8988T (cell line): Measurements from ENCODE around the gene REXO1.
"Not testable (repeated sequence)": the region's sequence is repeated elsewhere in the genome, so short reads cannot be mapped to it uniquely, and the experiment has no call there.

ENCODE experiments used
- DNase-seq: peaks from one replicate; pipeline ENCODE4 v3.0.0; 2011

The REXO1 gene, protein sequence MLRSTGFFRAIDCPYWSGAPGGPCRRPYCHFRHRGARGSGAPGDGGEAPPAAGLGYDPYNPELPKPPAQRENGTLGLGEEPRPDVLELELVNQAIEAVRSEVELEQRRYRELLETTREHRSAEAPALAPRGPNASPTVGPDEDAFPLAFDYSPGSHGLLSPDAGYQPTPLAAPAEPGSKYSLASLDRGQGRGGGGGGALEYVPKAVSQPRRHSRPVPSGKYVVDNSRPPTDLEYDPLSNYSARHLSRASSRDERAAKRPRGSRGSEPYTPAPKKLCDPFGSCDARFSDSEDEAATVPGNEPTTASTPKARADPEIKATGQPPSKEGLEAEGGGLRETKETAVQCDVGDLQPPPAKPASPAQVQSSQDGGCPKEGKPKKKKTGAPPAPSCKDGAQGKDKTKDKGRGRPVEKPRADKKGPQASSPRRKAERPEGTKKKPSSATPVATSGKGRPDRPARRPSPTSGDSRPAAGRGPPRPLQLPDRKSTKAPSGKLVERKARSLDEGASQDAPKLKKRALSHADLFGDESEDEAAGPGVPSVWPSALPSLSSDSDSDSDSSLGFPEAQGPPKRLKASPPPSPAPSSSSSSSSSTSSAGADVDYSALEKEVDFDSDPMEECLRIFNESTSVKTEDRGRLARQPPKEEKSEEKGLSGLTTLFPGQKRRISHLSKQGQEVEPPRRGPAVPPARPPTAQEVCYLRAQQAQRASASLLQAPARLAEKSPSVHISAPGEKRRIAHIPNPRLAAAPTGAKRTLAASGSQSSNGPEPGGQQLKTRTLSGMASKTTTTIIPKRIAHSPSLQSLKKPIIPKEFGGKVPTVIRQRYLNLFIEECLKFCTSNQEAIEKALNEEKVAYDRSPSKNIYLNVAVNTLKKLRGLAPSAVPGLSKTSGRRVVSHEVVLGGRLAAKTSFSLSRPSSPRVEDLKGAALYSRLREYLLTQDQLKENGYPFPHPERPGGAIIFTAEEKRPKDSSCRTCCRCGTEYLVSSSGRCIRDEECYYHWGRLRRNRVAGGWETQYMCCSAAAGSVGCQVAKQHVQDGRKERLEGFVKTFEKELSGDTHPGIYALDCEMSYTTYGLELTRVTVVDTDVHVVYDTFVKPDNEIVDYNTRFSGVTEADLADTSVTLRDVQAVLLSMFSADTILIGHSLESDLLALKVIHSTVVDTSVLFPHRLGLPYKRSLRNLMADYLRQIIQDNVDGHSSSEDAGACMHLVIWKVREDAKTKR

DNA sequence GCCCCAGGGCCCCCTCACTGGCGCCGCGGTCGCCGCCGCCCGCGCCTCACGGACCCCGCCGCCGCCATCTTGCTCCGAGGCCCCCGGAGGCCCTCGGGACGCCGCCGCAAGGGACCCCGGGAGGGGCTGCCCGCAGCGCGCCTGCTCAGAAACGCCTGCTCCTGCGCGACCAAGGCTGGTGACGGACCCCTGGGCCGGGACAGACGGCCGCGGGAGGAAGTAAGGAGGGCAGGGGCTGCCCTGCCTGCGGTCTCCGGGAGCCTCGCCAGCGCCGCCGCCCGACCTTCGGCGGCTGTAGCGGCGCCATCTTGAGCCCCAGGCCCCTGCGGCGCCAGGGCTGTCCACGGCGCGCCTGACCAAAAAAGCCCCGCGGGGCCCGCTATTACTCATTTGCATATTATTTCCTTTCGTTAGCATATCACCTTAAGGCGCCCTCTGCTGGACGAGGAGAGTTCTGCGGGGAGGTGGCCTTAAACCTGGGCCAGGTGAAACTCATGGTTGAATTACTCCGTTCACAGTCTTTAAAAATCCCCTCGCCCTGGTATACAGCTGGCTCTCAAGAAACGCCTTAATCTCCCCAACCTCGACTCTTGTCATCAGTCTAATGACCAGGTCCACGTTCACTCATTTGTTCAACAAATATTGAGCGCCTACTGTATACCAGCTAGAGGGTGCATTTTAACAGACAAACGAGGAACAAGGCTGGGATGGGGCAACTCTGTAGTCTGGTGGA lies at the start of gene REXO1:
REXO1 (minus strand) TSS at position 85 of the 733 bp plus-strand sequence. CDS start 125 bp downstream, outside the sequence.
- peak; percentile 81 for DNase-seq

- no peak for DNase-seq
Measured at GRCh38 chr19:1896508-1896907, 48.2 kb upstream of the REXO1 start.

- DNase-seq, result no peak
Measured at GRCh38 chr19:1893791-1894190, 45.5 kb upstream of the REXO1 start.

DNA sequence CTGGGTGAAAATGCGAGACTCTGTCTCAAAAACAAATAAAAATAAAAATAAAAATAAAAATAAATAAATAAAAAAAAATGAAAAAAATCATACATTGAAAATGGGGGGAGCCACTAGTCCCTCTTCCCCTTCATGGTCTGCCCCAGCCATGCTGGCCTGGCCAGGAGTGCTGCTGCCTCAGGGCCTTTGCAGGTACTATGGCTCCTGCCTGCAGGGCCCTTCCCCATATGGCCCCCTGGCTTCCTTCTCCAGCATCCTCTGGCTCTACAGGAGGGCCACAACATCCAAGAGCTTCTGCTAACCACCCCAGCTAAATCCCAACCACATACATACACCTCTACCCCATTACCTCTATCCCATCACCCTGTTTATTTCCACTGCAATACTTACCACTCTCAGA lies 41.6 kb upstream of the REXO1 start:
- DNase-seq, result no peak

GRCh38 chr19:1888385-1888784 lies 40.1 kb upstream of the REXO1 start:
- peak; percentile 6 for DNase-seq

GRCh38 chr19:1886360-1886759 lies 38.1 kb upstream of the REXO1 start:
- DNase-seq, result not testable (repeated sequence)

DNA sequence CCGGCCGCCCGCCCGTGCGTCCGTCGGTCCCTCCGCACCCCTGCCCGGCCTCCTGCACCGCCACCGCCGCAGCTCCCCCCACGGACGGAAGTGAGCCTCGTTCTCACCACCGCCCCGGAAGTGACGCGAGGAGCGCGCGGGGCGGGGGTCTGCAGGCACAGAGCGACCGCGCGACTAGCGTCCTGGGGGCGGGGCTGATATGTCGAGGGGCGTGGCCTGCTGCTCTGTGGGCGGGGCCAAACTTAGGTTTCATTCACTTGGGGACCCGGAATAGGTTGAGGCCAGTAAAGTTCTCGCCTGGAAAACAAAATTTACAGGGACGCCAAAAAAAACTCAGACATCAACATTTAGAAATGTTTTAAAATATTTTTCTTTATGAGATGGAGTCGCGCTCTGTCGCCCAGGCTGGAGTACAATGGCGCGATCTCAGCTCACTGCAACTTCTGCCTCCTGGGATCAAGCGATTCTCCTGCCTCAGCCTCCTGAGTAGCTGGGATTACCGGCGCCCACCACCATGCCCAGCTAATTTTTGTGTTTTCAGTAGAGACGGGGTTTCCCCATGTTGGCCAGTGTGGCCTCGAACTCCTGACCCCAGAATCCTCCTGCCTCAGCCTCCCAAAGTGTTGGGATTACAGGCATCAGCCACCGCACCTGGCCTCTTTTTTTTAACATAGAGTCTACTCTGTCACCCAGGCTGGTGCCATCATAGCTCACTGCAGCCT lies 37.3 kb upstream of the REXO1 start, which contains the start of gene ABHD17A:
ABHD17A (minus strand) TSS at position 99 of the 722 bp plus-strand sequence. CDS start 3,930 bp downstream, outside the sequence.
- peak; percentile 85 for DNase-seq

GRCh38 chr19:1884719-1885334 lies 36.5 kb upstream of the REXO1 start:
- peak; percentile 36 for DNase-seq

- DNase-seq, result peak; percentile 4
Measured at GRCh38 chr19:1884291-1884718, 36.0 kb upstream of the REXO1 start.

GRCh38 chr19:1883784-1884183 lies 35.5 kb upstream of the REXO1 start:
- peak; percentile 6 for DNase-seq

GRCh38 chr19:1882786-1883692 lies 34.8 kb upstream of the REXO1 start:
- DNase-seq, result peak; percentile 20

- peak; percentile 15 for DNase-seq
Measured at GRCh38 chr19:1882089-1882785, 34.0 kb upstream of the REXO1 start.

DNA sequence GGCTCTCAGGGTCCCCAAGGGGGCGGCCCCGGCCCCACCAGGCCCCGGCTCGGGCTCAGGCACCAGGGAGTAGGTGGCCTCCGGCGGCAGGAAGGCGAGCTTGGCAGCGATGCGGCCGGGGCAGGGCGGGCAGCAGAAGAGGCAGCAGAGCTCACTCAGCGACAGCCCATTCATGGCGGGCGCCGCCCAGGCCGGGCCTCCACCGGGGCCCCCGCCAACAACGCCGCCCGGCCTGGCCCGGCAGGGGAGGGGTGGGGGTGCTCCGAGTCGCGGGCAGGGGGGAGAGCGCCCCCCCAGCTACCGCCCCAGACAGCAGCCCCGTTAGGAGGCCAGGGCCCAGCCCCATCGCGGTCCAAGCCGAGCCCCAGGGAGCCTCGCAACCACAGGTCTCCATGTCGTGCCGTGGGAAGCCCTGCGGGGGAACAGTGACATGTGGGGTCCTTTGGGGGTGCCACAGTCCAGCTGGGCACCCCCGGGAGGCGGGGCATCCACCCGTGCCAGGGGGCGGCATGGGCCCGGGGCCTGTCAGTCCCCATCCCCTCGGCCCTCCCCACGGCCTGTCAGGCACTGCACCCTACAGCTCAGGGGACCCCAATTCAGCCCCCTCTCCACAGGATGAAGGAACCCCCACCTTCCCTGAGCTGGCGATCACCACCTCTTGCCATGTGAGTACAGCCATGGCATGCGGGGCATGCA lies 33.3 kb upstream of the REXO1 start:
- DNase-seq, result not testable (repeated sequence)

DNA sequence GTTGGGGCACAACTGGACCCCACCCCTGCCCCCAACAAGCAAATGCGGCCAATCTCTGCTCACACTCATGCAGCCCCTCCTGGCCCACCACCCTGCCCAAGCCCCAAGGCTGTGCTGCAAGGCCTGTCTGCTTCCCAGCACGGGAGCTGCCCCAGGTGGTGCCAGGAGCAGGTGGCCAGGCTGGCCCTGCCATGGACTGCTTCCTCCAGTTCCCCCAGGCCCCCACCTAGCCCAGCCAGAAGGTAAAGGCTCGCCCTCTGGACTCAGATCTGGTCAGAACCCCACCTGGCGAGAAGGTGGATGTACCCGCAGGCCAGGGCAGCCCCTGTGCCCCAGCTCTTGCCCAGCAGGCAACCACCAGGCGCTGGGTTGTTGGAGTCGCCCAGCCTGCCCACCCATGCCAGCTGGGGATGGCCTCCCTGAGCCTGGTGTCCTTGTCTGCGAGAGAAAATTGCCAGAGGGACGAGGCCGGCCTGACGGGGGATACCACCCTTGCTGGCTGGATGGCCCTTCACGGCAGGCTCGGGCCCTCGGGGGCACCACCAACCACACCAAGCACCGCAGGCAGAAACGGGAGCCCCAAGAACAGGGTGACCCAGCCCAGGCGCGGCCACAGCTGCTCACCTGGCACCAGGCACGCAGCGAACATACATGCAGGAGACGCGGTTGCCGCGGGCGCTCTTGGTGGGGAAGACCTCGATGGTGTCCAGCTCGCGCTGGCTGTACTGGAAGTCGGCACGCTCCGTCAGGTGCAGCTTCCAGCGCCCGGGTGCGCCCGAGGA lies 32.5 kb upstream of the REXO1 start:
- peak; percentile 7 for DNase-seq

DNA sequence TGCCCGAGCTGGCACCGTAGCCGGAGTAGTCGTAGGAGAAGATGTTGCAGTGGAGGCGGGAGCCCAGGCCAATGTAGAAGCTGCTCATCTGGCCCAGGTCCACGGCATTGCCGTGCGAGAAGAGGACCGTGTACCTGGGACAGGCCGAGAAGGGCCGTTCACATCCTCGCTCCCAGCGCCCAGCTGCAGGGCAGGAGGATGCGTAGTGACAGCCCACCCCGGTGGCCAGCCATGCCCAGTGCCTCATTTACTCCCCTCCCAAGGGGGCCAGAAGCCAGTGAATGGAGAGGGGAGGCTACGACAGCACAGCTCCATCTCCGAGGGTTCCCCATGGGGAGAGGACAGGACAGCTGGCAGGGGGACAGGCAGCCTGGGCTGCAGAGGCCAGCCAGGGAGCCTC lies 31.7 kb upstream of the REXO1 start:
- not testable (repeated sequence) for DNase-seq

DNA sequence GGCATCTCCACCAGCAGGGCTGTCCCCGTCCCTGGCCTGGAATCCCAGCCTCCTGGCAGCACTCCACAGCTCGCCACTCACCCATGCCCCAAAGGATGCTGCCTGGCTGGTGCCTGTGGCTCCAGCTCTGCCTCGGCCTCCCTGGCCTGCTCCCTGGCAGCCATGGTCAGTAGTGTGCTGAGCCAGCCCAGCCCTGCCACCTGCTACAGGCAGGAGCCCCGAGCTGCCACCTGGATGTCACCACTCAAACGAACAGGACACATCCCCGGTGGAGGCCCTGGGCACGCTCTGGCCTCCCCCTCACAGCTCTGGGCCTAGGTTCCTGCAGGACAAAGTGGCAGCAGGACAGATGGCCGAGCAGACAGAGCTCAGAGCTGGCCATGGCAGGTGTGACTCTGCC lies 30.3 kb upstream of the REXO1 start:
- DNase-seq, result not testable (repeated sequence)

DNA sequence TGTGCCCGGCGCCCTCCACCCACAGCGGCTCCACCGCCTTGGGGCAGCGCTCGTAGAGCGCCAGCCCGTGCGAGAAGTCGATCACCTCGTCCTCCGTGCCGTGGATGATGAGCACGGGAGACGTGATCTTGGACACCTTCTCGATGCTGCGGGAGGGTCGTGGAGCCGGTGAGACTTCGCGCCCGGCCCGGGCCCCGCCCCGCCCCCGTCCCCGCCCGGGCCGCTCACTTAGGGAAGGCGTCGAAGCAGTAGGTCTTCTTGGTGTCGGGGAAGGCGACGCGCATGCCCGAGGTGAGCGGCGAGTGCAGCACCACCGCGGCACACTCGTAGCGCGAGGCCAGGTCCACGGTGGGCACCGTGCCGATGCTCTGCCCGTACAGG lies 29.0 kb upstream of the REXO1 start:
- not testable (repeated sequence) for DNase-seq
